ENCODE results near the gene C19orf12. TPM values are rescaled to one million over a fixed set of nuclear protein-coding genes. Genes with fewer than 3 reads are reported as not detected.

Gene C19orf12
- 10 to 100 TPM; 19.8 to 51.5 (median 24.6) TPM for total RNA-seq
- polyA plus RNA-seq: 10 to 100 TPM; 17.6 to 23.3 TPM
- 20.1 reads per million, percentile 50 among the genes with 10 or more reads in this experiment for total RNA-seq

DNA sequence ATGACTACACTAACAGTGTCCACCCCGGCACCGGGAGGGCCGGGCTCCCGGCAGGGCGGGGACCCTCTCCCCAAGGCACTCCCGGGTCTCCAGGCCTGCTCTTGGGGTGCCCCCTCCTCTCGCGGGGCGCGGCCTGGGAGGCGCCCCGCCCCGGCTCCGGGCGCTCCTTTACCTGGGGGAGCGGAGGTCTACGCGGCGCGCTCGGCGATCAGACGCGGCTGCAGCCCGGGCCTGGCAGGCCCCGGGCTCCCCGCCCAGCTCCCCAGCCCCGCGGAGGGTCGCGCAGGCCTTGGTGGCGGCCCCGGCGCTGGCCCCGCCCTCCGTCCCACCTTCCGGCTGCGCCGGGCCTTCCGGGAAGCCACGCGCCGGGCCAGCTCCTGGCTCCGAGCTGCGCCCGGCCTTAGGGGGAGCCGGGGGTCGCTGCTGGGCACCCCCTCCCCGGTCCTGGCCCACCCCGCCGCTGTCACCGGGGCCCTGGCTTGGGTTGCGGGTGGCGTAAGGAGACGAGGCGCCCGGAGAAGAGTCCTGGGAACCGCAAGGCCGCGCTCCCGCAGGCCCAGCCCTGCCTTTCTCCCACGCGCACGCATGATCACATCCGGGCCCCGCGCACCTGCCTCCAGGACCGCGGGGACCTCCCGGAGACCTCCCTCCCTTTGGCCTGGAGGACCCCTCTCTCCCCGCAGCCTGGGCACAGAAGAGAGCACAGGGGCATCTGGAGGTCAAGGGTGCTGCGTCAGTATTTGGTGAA is at the start of gene C19orf12:
TSS of gene C19orf12 (minus strand) at position 309 of the 748 bp plus-strand sequence. CDS start 6,848 bp downstream, outside the sequence.
- ATAC-seq (peak; percentile 71), DNase-seq (peak in 7 of 9 donors; percentile 35 to 84 (median 81))
- Histone ChIP-seq H3K4me1 (ENCODE audit: control insufficient read depth in 2 of 2, insufficient read depth in 2 of 2, low read length in 2 of 2) (peaks cover 50 to 59% of the 10 kb centered on the region in 2 donors), H3K4me3 (ENCODE audit: low read length) (peak within 1 kb of the TSS; percentile 95), H3K36me3 (ENCODE audit: control insufficient read depth in 2 of 3, insufficient read depth in 3 of 3, low read length in 3 of 3) (no peaks in the 10 kb centered on the region), H3K27ac (ENCODE audit: low read depth, low read length) (peak within 1 kb of the TSS; percentile 97), H3K27me3 (ENCODE audit: control insufficient read depth in 2 of 2, insufficient read depth in 2 of 2, low read length in 2 of 2) (no peaks in the 10 kb centered on the region), H3K9me3 (ENCODE audit: control insufficient read depth in 2 of 3, low read length in 3 of 3) (no peaks in the 10 kb centered on the region)
- ChIA-PET POLR2A (interaction anchor here (0.7 to 9.1 kb wide), 13 partner anchors 9 to 227 kb away, joined by 3 to 198 read pairs (median 13); partner anchors contain the start of genes PLEKHF1, POP4 and URI1), CTCF (interaction anchor here (1.7 to 8.0 kb wide), 9 partner anchors 11 to 108 kb away, joined by 5 to 180 read pairs (median 35); partner anchors contain the start of genes PLEKHF1 and POP4)
- Mint-ChIP-seq H3K27me3 (no peaks in the 10 kb centered on the region), H3K36me3 (peaks cover 0 to 13% (median 0%) of the 10 kb centered on the region in 5 donors), H3K4me3 (peak within 1 kb of the TSS; percentile 86 to 93 (median 92)), H3K4me1 (peaks cover 48 to 61% (median 59%) of the 10 kb centered on the region in 7 donors), H3K9me3 (peaks cover 0 to 2% (median 0%) of the 10 kb centered on the region in 11 donors), H3K27ac (peak within 1 kb of the TSS; percentile 88 to 99 (median 96))
- intact Hi-C loops (cut with micrococcal nuclease): loop anchor here (1.0 to 10.0 kb wide), 8 partner anchors 42 to 250 kb away; partner anchors contain the start of genes URI1 (in 2 of the 2), PLEKHF1 (in 1 of the 2) and VSTM2B (in 1 of the 2)

DNA sequence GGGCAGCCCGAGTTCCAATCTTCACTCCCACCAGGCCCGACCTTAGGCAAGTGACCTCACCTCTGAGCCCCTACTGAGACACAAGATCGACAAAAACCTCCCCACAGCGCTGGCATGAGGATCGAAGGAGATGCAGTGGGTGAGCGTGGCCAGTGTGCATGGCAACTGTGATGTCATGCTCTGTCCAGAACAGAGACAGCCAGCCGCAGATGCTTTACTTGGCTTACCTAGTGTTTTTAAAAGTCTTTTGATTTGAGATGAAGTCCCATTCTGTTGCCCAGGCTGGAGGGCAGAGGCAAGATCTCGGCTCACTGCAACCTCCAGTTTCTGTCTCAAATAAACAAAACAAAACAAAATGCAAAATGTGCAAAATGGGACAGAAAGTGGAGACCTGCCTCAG is 49.3 kb upstream of the C19orf12 start:
- Histone ChIP-seq H3K9me3 (ENCODE audit: control insufficient read depth in 2 of 3, low read length in 3 of 3) (no peaks in the 10 kb centered on the region), H3K4me1 (ENCODE audit: control insufficient read depth in 2 of 2, insufficient read depth in 2 of 2, low read length in 2 of 2) (no peaks in the 10 kb centered on the region), H3K27ac (ENCODE audit: low read depth, low read length) (no peak overlapping the region), H3K36me3 (ENCODE audit: control insufficient read depth in 2 of 3, insufficient read depth in 3 of 3, low read length in 3 of 3) (no peaks in the 10 kb centered on the region), H3K27me3 (ENCODE audit: control insufficient read depth in 2 of 2, insufficient read depth in 2 of 2, low read length in 2 of 2) (no peaks in the 10 kb centered on the region), H3K4me3 (ENCODE audit: low read length) (no peak overlapping the region)
- intact Hi-C loops (cut with micrococcal nuclease): no loop called here
- Mint-ChIP-seq H3K9me3 (no peaks in the 10 kb centered on the region), H3K27me3 (peaks cover 0 to 8% (median 0%) of the 10 kb centered on the region in 5 donors), H3K4me3 (no peak overlapping the region), H3K4me1 (peaks cover 0 to 3% (median 0%) of the 10 kb centered on the region in 7 donors), H3K36me3 (no peaks in the 10 kb centered on the region), H3K27ac (no peak overlapping the region)
- no peak for ATAC-seq
- CTCF ChIA-PET: no interaction called here
- POLR2A ChIA-PET: no interaction called here
- DNase-seq: no peak

- no peak for ATAC-seq
- Histone ChIP-seq H3K27ac (ENCODE audit: low read depth, low read length) (no peak overlapping the region), H3K4me1 (ENCODE audit: control insufficient read depth in 2 of 2, insufficient read depth in 2 of 2, low read length in 2 of 2) (no peaks in the 10 kb centered on the region), H3K27me3 (ENCODE audit: control insufficient read depth in 2 of 2, insufficient read depth in 2 of 2, low read length in 2 of 2) (no peaks in the 10 kb centered on the region), H3K4me3 (ENCODE audit: low read length) (no peak overlapping the region), H3K36me3 (ENCODE audit: control insufficient read depth in 2 of 3, insufficient read depth in 3 of 3, low read length in 3 of 3) (no peaks in the 10 kb centered on the region), H3K9me3 (ENCODE audit: control insufficient read depth in 2 of 3, low read length in 3 of 3) (no peaks in the 10 kb centered on the region)
- no peak for DNase-seq
- POLR2A ChIA-PET: no interaction called here
- Mint-ChIP-seq H3K27ac (no peak overlapping the region), H3K27me3 (peaks cover 0 to 8% (median 0%) of the 10 kb centered on the region in 5 donors), H3K4me1 (peaks cover 0 to 3% (median 0%) of the 10 kb centered on the region in 7 donors), H3K36me3 (no peaks in the 10 kb centered on the region), H3K4me3 (no peak overlapping the region), H3K9me3 (no peaks in the 10 kb centered on the region)
- intact Hi-C loops (cut with micrococcal nuclease): no loop called here
- CTCF ChIA-PET: interaction anchor here (1.0 to 4.7 kb wide), 4 partner anchors 31 to 109 kb away, joined by 3 to 45 read pairs (median 4); no protein-coding TSS in a partner anchor
Measured at GRCh38 chr19:29763196-29763595, 48.1 kb upstream of the C19orf12 start.

DNA sequence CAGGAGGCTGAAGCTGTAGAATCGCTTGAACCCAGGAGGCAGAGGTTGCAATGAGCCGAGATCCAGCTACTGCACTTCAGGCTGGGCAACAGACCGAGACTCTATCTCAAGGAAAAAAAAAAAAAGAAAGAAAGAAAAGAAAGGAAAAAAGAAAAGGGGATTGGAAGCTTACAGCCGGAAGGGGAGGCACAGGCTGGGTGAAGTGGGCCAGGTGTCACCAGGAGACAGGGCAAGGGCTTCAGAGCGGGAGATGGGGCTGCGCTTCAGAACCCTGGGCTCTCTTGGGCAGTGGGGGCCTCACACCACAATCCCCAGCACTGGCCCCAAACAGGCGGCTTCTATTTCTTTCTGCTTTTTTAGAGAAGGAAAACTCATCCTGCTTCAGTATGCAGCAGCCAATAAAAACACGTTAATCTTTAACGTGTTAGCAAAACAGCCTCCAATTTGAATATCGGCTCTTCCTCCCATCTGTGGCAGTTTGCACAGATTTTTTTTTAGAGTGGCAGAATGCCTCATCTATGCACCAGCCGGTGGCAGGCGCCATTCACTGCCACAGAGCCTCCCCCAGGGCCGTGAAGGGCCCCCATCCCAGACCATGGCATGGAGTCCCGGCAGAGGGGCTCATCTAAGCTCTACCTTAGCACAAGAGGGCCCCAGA is 46.6 kb upstream of the C19orf12 start:
- no peaks in the 10 kb centered on the region for H3K4me1 ChIP-seq (ENCODE audit: control insufficient read depth in 2 of 2, insufficient read depth in 2 of 2, low read length in 2 of 2)
- CTCF ChIA-PET: interaction anchor here (1.1 to 4.7 kb wide), 3 partner anchors 30 to 111 kb away, joined by 3 to 45 read pairs (median 12); no protein-coding TSS in a partner anchor
- intact Hi-C loops (cut with micrococcal nuclease): no loop called here
- Mint-ChIP-seq H3K27me3 (peaks cover 0 to 8% (median 0%) of the 10 kb centered on the region in 5 donors), H3K4me1 (peaks cover 0 to 3% (median 0%) of the 10 kb centered on the region in 7 donors), H3K4me3 (no peak overlapping the region), H3K36me3 (no peaks in the 10 kb centered on the region), H3K9me3 (no peaks in the 10 kb centered on the region), H3K27ac (peak overlapping the region in 1 of 9 donors; percentile 30)
- ATAC-seq: no peak
- no peak overlapping the region for H3K27ac ChIP-seq (ENCODE audit: low read depth, low read length)
- POLR2A ChIA-PET: interaction anchor here (0.7 kb wide), 1 partner anchor 84 kb away, joined by 4 read pairs; no protein-coding TSS in a partner anchor
- no peak for DNase-seq
- H3K27me3 ChIP-seq (ENCODE audit: control insufficient read depth in 2 of 2, insufficient read depth in 2 of 2, low read length in 2 of 2): no peaks in the 10 kb centered on the region
- H3K36me3 ChIP-seq (ENCODE audit: control insufficient read depth in 2 of 3, insufficient read depth in 3 of 3, low read length in 3 of 3): no peaks in the 10 kb centered on the region
- no peak overlapping the region for H3K4me3 ChIP-seq (ENCODE audit: low read length)
- no peaks in the 10 kb centered on the region for H3K9me3 ChIP-seq (ENCODE audit: control insufficient read depth in 2 of 3, low read length in 3 of 3)

GRCh38 chr19:29760752-29761502 is 45.9 kb upstream of the C19orf12 start:
- Mint-ChIP-seq H3K27ac (no peak overlapping the region), H3K27me3 (peaks cover 0 to 8% (median 0%) of the 10 kb centered on the region in 5 donors), H3K9me3 (no peaks in the 10 kb centered on the region), H3K4me3 (peak overlapping the region in 2 of 10 donors; percentile 49 to 53), H3K4me1 (peaks cover 0 to 3% (median 0%) of the 10 kb centered on the region in 7 donors), H3K36me3 (no peaks in the 10 kb centered on the region)
- Histone ChIP-seq H3K27me3 (ENCODE audit: control insufficient read depth in 2 of 2, insufficient read depth in 2 of 2, low read length in 2 of 2) (no peaks in the 10 kb centered on the region), H3K36me3 (ENCODE audit: control insufficient read depth in 2 of 3, insufficient read depth in 3 of 3, low read length in 3 of 3) (no peaks in the 10 kb centered on the region), H3K4me3 (ENCODE audit: low read length) (no peak overlapping the region), H3K27ac (ENCODE audit: low read depth, low read length) (no peak overlapping the region), H3K9me3 (ENCODE audit: control insufficient read depth in 2 of 3, low read length in 3 of 3) (no peaks in the 10 kb centered on the region), H3K4me1 (ENCODE audit: control insufficient read depth in 2 of 2, insufficient read depth in 2 of 2, low read length in 2 of 2) (no peaks in the 10 kb centered on the region)
- POLR2A ChIA-PET: interaction anchor here (0.7 to 1.2 kb wide), 3 partner anchors 84 to 111 kb away, joined by 4 to 5 read pairs (median 4); no protein-coding TSS in a partner anchor
- DNase-seq: no peak
- intact Hi-C loops (cut with micrococcal nuclease): loop anchor here (1.0 kb wide), 4 partner anchors 31 to 112 kb away; partner anchors contain the start of gene CCNE1 (in 1 of the 2)
- ATAC-seq: no peak
- CTCF ChIA-PET: interaction anchor here (0.7 to 4.7 kb wide), 9 partner anchors 8 to 111 kb away, joined by 3 to 45 read pairs (median 5); no protein-coding TSS in a partner anchor
